SU-DHL-6 (cell line): ENCODE results near the gene FREY1.

ENCODE experiments used
- H2AFZ ChIP-seq: fragments of 200-600 bp; sonication (generic); 2 replicates; pipeline ENCODE4 v1.6.1; 2014; ENCODE audit warnings: low read depth, mild to moderate bottlenecking, moderate library complexity, mixed read lengths, antibody characterized with exemption, low read length; ENCODE audit not compliant: severe bottlenecking
- H3F3A ChIP-seq: fragments of 200-600 bp; shearing (Covaris generic); 2 replicates; pipeline ENCODE4 v1.6.0; 2016; ENCODE audit warnings: antibody characterized with exemption, mild to moderate bottlenecking; ENCODE audit not compliant: insufficient read depth
- H3K27ac ChIP-seq: fragments of 200-600 bp; sonication (generic); 2 replicates; pipeline ENCODE4 v1.5.1; 2016; ENCODE audit warnings: low read depth, mild to moderate bottlenecking, low read length, moderate library complexity, mixed read lengths
- H3K27me3 ChIP-seq: fragments of 200-600 bp; sonication (generic), shearing (Covaris generic); 2 replicates; pipeline ENCODE4 v1.6.0; 2014; ENCODE audit warnings: mild to moderate bottlenecking, low read length
- H3K36me3 ChIP-seq: fragments of 200-600 bp; sonication (generic); 2 replicates; pipeline ENCODE4 v1.6.1; 2014; ENCODE audit warnings: mild to moderate bottlenecking, low read length, mixed read lengths
- H3K4me2 ChIP-seq: fragments of 300-600, 200-600 bp; shearing (Covaris generic), sonication (generic); 2 replicates; pipeline ENCODE4 v1.6.0; 2014; ENCODE audit warnings: low read length, low read depth, mild to moderate bottlenecking; ENCODE audit not compliant: poor library complexity, severe bottlenecking
- H3K4me3 ChIP-seq: fragments of 200-600 bp; sonication (generic); 2 replicates; pipeline ENCODE4 v1.5.1; 2014; ENCODE audit warnings: antibody characterized with exemption, low read length, mild to moderate bottlenecking, mixed read lengths; ENCODE audit not compliant: insufficient read depth, poor library complexity, severe bottlenecking
- H3K79me2 ChIP-seq: fragments of 200-600 bp; sonication (generic); 2 replicates; pipeline ENCODE4 v1.6.1; 2014; ENCODE audit warnings: mild to moderate bottlenecking, low read length, moderate library complexity; ENCODE audit not compliant: insufficient read depth
- H3K9ac ChIP-seq: fragments of 200-600 bp; sonication (generic); 2 replicates; pipeline ENCODE4 v1.7.0; 2014; ENCODE audit warnings: mild to moderate bottlenecking, low read length
- H3K9me2 ChIP-seq: fragments of 200-600 bp; sonication (generic); replicated peaks from 2 replicates; pipeline ENCODE4 v1.6.1; 2014; ENCODE audit warnings: low read length; ENCODE audit not compliant: insufficient read depth
- H3K9me3 ChIP-seq: fragments of 200-600 bp; sonication (generic); 2 replicates; pipeline ENCODE4 v1.6.1; 2014; ENCODE audit warnings: low read length, mixed read lengths; ENCODE audit not compliant: insufficient read depth
- H4K20me1 ChIP-seq: fragments of 200-600 bp; sonication (generic); 2 replicates; pipeline ENCODE4 v1.6.1; 2014; ENCODE audit warnings: low read depth, mild to moderate bottlenecking, antibody characterized with exemption, low read length, moderate library complexity, mixed read lengths
- CTCF ChIP-seq: fragments of 200-600 bp; sonication (generic); IDR thresholded peaks from one replicate; pipeline ENCODE4 v1.5.1; 2017; ENCODE audit warnings: antibody characterized with exemption, mild to moderate bottlenecking, low read length, moderate library complexity; ENCODE audit not compliant: insufficient read depth, poor library complexity, severe bottlenecking
- EZH2phosphoT487 ChIP-seq: fragments of 200-600 bp; sonication (generic), shearing (Covaris generic); conservative IDR thresholded peaks from 2 replicates; pipeline ENCODE4 v1.6.1; 2018; ENCODE audit warnings: mild to moderate bottlenecking, antibody characterized with exemption, low read length, moderate library complexity, mixed read lengths

The FREY1 gene

GRCh38 chr11:45931739-45932138 lies 24.7 kb upstream of the FREY1 start:
- Histone ChIP-seq H3K36me3 (no peaks in the 10 kb centered on the region), H3K9me3 (no peaks in the 10 kb centered on the region)
- TF ChIP-seq CTCF (no peak), EZH2phosphoT487 (no peak)

GRCh38 chr11:45930951-45931570 lies 24.0 kb upstream of the FREY1 start:
- Histone ChIP-seq H3K9me3 (no peaks in the 10 kb centered on the region), H3K27ac (peak overlapping the region; percentile 89), H3K9me2 (no peaks in the 10 kb centered on the region), H3K4me3 (no peak overlapping the region), H3F3A (peaks cover 41% of the 10 kb centered on the region), H4K20me1 (no peaks in the 10 kb centered on the region), H3K79me2 (0 out of 2 replicates have a peak, but pooled peaks cover 9% of the 10 kb centered on the region), H3K9ac (peak overlapping the region; percentile 62), H2AFZ (no peak overlapping the region), H3K27me3 (no peaks in the 10 kb centered on the region), H3K36me3 (no peaks in the 10 kb centered on the region), H3K4me2 (peak overlapping the region; percentile 93)
- TF ChIP-seq CTCF (no peak), EZH2phosphoT487 (no peak)

More at GRCh38 chr11:45931739-45932138, 24.7 kb upstream of the FREY1 start:
- Histone ChIP-seq H3K79me2 (0 out of 2 replicates have a peak, but pooled peaks cover 9% of the 10 kb centered on the region), H3K27me3 (no peaks in the 10 kb centered on the region), H3K9me2 (no peaks in the 10 kb centered on the region), H3K9ac (peak overlapping the region; percentile 62), H3K4me2 (peak overlapping the region; percentile 93), H4K20me1 (no peaks in the 10 kb centered on the region), H3F3A (peaks cover 44% of the 10 kb centered on the region), H2AFZ (no peak overlapping the region), H3K4me3 (peak overlapping the region; percentile 78), H3K27ac (peak overlapping the region; percentile 89)

GRCh38 chr11:45930031-45930794 lies 23.1 kb upstream of the FREY1 start:
- Histone ChIP-seq H3K9me3 (no peaks in the 10 kb centered on the region), H3K4me3 (peak overlapping the region; percentile 39), H3F3A (peaks cover 35% of the 10 kb centered on the region), H3K9ac (peak overlapping the region; percentile 62), H3K36me3 (no peaks in the 10 kb centered on the region), H3K9me2 (no peaks in the 10 kb centered on the region), H3K4me2 (peak overlapping the region; percentile 93), H3K27me3 (no peaks in the 10 kb centered on the region), H2AFZ (no peak overlapping the region), H4K20me1 (no peaks in the 10 kb centered on the region), H3K79me2 (0 out of 2 replicates have a peak, but pooled peaks cover 9% of the 10 kb centered on the region), H3K27ac (peak overlapping the region; percentile 89)
- TF ChIP-seq CTCF = no peak
